RPMI7951 (cell line): ENCODE results near the gene ZNF337. TPM values are rescaled to one million over a fixed set of nuclear protein-coding genes. Genes with fewer than 3 reads are reported as not detected.
"Not testable (repeated sequence)": the region's sequence is repeated elsewhere in the genome, so short reads cannot be mapped to it uniquely, and the experiment has no call there.

ENCODE experiments used
- DNase-seq: peaks from one replicate; pipeline ENCODE4 v3.0.0-alpha.2; 2012; ENCODE audit warnings: low read depth
- total RNA-seq: library from RNA; depleted of rRNA; stranded (reverse); fragments of >200 nt; shearing (Covaris generic); gene quantifications from 2 replicates; pipeline ENCODE4 v1.2.3, GENCODE V29; 2014; rRNA removed

ZNF337 gene
- total RNA-seq, result 10.7 and 12.3 TPM in 2 replicates

- DNase-seq, result peak; percentile 98
Measured at GRCh38 chr20:25696371-25697131, at the start of gene ZNF337. Gene ZNF337 (minus strand): TSS chr20:25696853. CDS start chr20:25686417, 10,436 bp downstream.

DNA sequence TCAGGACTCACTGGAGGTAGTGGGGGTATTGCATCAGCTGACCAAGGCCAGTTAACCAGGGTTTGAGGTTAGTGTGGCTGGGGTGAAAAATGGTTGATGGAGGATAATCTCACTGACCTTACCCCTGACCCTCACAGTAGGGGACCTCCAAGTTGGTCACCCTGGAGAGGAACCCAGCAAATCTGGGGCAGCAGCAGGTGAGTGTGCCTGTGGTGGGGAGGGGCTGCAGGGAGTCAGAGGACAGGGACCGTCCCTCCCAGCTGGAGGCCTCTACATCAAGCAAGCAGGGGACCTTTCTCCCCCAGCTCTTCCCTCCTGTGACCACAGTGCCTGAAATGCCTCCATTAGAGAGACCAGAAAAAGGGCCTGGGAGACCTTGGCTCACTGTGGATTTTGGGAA lies 49.1 kb upstream of the ZNF337 start:
- DNase-seq, result no peak

GRCh38 chr20:25745100-25745499 lies 48.4 kb upstream of the ZNF337 start:
- no peak for DNase-seq

DNA sequence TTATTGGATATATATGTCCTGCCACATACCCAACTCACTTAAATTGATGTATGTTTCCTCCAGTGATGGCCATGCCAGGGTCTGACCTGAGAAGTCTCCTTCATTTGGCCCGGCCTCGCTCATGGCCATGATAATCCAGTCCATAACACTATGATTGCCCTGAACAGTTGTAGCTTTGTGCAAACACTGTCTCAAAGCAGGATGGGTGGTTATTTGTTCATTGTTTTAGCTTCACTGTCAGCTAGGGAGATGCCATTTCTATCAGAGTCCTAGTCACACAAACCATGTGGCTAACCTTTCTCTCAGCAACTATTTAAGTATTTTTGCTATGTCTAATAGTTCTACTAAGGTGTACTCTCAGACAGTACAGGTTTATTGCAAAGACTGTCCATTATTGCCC lies 47.6 kb upstream of the ZNF337 start:
- DNase-seq, result no peak

DNA sequence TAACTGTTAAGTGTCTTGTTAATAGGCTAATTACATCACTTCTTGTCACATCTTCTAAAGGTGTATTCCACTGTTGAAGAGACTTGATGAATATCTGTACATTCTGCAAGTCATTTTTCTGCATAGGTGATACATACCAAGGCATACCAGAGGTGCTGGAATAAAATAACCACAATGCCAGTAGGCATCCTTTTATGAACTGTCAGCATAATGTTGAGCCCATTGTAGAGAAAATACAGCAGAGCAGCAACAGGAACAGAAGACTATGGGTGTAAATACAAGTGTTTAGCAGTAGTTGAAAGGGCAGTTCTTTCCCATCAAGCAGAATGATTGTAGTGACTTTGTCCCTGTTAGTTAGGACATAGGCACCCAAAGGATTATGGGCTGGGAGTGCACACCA lies 44.4 kb upstream of the ZNF337 start:
- DNase-seq, result no peak

- DNase-seq, result peak; percentile 67
Measured at GRCh38 chr20:25739615-25740320, 43.1 kb upstream of the ZNF337 start.

- peak; percentile 14 for DNase-seq
Measured at GRCh38 chr20:25738198-25738597, 41.5 kb upstream of the ZNF337 start.

DNA sequence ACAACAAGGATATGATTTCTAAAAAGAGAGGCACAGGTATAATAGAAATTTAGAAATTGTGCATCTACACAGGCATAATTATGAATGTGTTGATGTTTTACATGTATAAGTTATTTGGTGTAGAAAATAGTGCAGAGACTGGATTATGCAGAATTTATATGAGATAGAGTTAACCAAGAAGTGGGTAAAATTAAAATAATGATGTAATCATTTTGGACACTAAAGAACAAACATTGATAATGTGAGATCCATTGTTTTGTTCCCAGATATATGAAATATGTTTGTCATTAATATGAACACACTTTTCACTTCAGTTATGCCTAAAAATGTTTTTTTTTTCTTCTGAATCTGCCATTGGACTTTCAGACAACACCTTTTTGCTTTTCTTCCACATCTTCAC lies 37.2 kb upstream of the ZNF337 start:
- no peak for DNase-seq

DNA sequence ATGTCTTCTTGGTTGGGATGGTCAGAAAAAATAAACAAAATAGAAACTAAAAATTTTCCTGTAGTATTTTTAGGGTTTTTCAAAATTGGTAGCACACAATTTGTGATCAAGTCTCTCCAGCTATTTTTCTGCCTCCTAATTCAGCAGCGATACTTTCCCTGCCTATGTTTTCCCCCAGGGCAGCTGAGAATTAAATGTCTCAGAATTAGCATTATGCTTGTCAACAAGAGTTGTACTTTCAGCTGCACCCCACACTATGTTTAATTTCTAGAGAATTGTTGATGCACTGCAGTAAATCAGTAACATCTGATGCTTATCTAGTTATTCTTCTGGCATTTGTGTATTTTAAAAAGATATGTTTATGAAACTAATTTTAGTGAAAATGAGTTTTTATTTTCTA lies 34.2 kb upstream of the ZNF337 start:
- no peak for DNase-seq

DNA sequence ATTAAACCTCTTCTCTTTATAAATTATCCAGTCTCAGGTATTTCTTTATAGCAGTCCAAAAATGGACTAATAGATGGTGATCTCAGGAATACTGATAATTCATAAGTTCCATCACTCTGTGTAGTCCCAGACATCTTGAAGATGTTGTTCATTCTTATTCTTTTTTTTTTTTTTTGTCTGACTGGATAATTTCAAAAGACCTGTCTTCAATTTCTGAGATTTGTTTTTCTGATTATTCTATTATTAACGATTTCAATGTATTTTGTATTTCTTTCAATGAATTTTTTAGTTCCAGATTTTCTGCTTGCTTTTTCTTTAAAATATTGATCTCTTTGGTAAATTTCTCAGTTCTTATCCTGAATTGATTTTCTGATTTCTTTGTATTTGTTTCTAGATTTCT lies 29.7 kb upstream of the ZNF337 start:
- DNase-seq, result no peak

DNA sequence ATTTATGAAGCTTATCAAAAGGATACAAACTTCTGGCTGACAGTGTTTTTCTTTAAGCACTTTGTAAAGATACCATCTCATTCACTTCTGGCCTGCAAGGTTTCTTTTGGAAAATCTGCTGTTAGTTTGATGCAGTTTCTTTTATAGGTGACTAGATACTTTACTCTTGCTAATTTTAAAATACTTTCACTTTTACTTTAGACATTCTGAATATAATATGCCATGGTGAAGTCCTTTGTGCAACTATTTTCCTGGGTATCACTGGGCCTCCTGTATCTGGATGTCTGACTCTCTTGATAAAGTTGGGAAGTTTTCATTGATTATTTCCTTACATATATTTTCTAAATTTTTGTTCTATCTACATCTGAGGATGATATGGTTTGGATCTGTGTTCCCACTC lies 29.0 kb upstream of the ZNF337 start:
- DNase-seq, result no peak

GRCh38 chr20:25723975-25724374 lies 27.3 kb upstream of the ZNF337 start:
- no peak for DNase-seq

GRCh38 chr20:25720285-25720684 lies 23.6 kb upstream of the ZNF337 start:
- no peak for DNase-seq

- not testable (repeated sequence) for DNase-seq
Measured at GRCh38 chr20:25718896-25719809, 22.5 kb upstream of the ZNF337 start.

DNA sequence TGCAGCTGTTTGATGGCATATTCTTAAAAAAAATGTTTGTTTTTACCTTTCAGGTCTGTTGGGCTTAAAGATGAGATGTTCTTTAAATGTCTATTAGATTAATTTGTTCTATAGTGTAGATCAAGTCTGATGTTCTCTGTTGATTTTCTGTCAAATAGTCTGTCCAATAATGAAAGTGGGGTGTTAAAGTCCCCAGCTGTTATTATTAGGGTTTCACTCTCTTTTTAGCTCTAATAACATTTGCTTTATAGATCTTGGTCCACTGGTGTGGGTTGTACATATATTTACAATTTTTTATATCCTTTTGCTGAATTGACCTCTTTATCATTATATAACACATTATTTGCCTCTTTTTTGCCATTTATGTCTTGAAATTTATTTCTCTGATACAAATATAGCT lies 11.0 kb upstream of the ZNF337 start:
- no peak for DNase-seq

- no peak for DNase-seq
Measured at GRCh38 chr20:25706793-25707192, 10.1 kb upstream of the ZNF337 start.

- no peak for DNase-seq
Measured at GRCh38 chr20:25705830-25706351, 9.2 kb upstream of the ZNF337 start.

DNA sequence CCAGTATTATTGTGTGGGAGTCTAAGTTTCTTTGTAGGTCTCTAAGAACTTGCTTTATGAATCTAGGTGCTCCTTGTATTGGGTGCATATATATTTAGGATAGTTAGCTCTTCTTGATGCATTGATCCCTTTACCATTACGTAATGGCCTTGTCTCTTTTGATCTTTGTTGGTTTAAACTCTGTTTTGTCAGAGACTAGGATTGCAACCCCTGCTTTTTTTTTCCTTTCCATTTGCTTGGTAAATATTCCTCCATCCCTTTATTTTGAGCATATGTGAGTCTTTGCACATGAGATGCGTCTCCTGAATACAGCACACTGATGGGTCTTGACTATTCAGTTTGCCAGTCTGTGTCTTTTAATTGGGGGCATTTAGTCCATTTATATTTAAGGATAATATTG lies 7.7 kb upstream of the ZNF337 start:
- not testable (repeated sequence) for DNase-seq

DNA sequence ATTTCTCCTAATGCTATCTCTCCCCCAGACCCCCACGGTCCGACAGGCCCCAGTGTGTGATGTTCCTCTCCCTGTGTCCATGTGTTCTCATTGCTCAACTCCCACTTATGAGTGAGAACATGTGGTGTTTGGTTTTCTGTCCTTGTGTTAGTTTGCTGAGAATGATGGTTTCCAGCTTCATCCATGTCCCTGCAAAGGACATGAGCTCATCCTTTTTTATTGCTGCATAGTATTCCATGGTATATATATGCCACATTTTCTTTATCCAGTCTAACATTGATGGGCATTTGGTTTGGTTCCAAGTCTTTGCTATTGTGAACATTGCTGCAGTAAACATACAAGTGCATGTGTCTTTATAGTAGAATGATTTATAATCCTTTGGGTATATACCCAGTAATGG lies 4.2 kb upstream of the ZNF337 start:
- not testable (repeated sequence) for DNase-seq

DNA sequence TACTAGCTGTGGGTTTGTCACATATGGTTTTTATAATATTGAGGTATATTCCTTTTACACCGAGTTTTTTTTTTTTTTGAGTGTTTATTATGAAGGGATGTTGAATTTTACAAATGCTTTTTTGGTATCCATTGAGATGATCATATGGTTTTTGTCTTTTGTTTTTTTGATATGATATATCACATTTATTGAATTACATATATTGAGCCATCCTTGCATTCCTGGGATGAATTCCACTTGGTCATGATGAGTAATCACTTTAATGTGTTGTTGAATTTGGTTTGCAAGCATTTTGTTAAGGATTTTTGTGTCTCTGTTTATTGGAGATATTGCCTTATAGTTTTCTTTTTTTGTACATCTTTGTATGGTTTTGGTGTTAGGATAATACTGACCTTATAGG lies 3.3 kb upstream of the ZNF337 start:
- peak; percentile 19 for DNase-seq

DNA sequence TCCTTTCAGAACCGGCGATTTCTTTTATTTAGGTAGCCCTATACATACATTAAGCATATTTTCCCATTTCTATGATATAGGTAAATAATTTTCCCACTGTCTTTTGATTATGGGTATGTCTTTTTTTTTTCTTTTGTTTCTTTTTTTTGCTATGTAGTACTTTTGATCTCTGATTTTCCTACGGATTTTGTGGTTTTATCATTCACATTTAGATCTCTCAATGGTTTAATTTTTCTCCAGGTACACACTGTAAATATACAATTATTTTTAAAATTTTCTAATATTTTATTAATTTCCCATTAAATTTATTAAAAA lies 436 bp upstream of the ZNF337 start:
- no peak for DNase-seq
